PFSK-1 (cell line): Measurements from ENCODE around the gene DIRAS1.

Experiments used
- FOXP2 ChIP-seq: optimal IDR thresholded peaks from 2 replicates; pipeline ENCODE3; 2011; ENCODE audit warnings: borderline replicate concordance, control low read depth, inconsistent platforms; ENCODE audit not compliant: insufficient read depth; ENCODE audit errors: extremely low read length, extremely low read depth
- POLR2AphosphoS5 ChIP-seq: IDR thresholded peaks from 2 replicates; pipeline ENCODE4 v1.6.1; 2012; ENCODE audit warnings: low read depth, mild to moderate bottlenecking, control low read depth, low read length, moderate library complexity
- REST ChIP-seq, 2 experiments: IDR thresholded peaks; 2 replicates each; pipeline versions ENCODE4 v1.6.1 to v1.8.0; 2011 to 2012; ENCODE audit warnings: low read depth in 2 of 2, low read length in 2 of 2, control low read depth in 1 of 2, inconsistent platforms in 1 of 2, mild to moderate bottlenecking in 1 of 2, moderate library complexity in 1 of 2; ENCODE audit not compliant: insufficient read depth in 1 of 2
- SIN3A ChIP-seq: IDR thresholded peaks from 2 replicates; pipeline ENCODE4 v1.6.1; 2012; ENCODE audit warnings: mild to moderate bottlenecking, low read length, moderate library complexity, borderline replicate concordance; ENCODE audit not compliant: insufficient read depth
- TAF1 ChIP-seq: IDR thresholded peaks from 2 replicates; pipeline ENCODE4 v1.6.1; 2012; ENCODE audit warnings: low read length, control low read depth, borderline replicate concordance; ENCODE audit not compliant: insufficient read depth

The DIRAS1 gene

GRCh38 chr19:2736550-2737190 is 15.5 kb upstream of the DIRAS1 start:
- TF ChIP-seq REST (IDR thresholded peaks at IDR 0.05; ENCODE audit: insufficient read depth in 1 of 2, low read depth in 2 of 2, low read length in 2 of 2) (no peak), TAF1 (no peak), SIN3A (no peak)

- no peak for TF ChIP-seq FOXP2
Measured at GRCh38 chr19:2735374-2735773, 14.2 kb upstream of the DIRAS1 start.

GRCh38 chr19:2734589-2735288 is 13.6 kb upstream of the DIRAS1 start:
- TF ChIP-seq REST (IDR thresholded peaks at IDR 0.05; ENCODE audit: insufficient read depth in 1 of 2, low read depth in 2 of 2, low read length in 2 of 2): no peak
- no peak for TF ChIP-seq POLR2AphosphoS5
- no peak for TF ChIP-seq TAF1
- TF ChIP-seq FOXP2: no peak
- TF ChIP-seq SIN3A: no peak

- TF ChIP-seq SIN3A (no peak), POLR2AphosphoS5 (no peak), REST (IDR thresholded peaks at IDR 0.05; ENCODE audit: insufficient read depth in 1 of 2, low read depth in 2 of 2, low read length in 2 of 2) (no peak), TAF1 (no peak), FOXP2 (no peak)
Measured at GRCh38 chr19:2733930-2734588, 12.9 kb upstream of the DIRAS1 start.

GRCh38 chr19:2732883-2733282 is 11.7 kb upstream of the DIRAS1 start:
- TF ChIP-seq REST (IDR thresholded peaks at IDR 0.05; ENCODE audit: insufficient read depth in 1 of 2, low read depth in 2 of 2, low read length in 2 of 2) (no peak), SIN3A (no peak), POLR2AphosphoS5 (no peak), TAF1 (no peak), FOXP2 (no peak)
